Activated CD8-positive, alpha-beta memory T cell treated with anti-CD3 and anti-CD28 coated beads for 36 hours (primary cell): Measurements from ENCODE around the gene FTSJ1. TPM values are rescaled to one million over a fixed set of nuclear protein-coding genes. Genes with fewer than 3 reads are reported as not detected.
"Not testable (repeated sequence)": the region's sequence is repeated elsewhere in the genome, so short reads cannot be mapped to it uniquely, and the experiment has no call there.

Experiments used
- CTCF ChIA-PET: fragments of 350-600 bp; sonication (Branson Sonifier 250); formaldehyde crosslinking; loops from one replicate; lab custom pipeline; 2021; ENCODE audit warnings: antibody characterized with exemption; lab: Charles Lee
- POLR2A ChIA-PET: fragments of 350-600 bp; sonication (Branson Sonifier 250); formaldehyde crosslinking; loops from one replicate; lab custom pipeline; 2021; ENCODE audit warnings: antibody characterized with exemption; lab: Charles Lee
- total RNA-seq, 2 experiments: library from RNA; stranded (reverse); gene quantifications; one replicate each; pipeline ENCODE4 v1.2.3, GENCODE V29; 2021

FTSJ1 gene
- total RNA-seq, 2 experiments from 2014 or later: 107 to 109 TPM

DNA sequence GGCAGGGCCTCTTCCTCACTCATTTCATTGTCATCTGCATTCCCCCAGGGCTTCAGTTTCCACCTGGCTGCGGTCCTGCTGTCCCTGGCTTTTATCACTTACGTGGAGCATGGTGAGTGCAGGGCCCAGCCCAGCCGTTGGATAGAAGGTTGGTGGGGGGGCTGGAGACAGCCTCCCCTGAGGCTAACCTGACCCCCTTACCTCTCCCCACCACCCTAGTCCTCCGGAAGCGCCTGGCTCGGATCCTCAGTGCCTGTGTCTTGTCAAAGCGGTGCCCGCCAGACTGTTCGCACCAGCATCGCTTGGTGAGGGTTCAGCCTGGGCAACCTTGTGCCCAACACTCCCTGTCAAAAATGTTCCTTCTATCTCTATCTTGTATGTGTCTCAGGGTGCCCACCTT is 39.8 kb downstream of the FTSJ1 start:
- ChIA-PET POLR2A (no interaction called here), CTCF (no interaction called here)

DNA sequence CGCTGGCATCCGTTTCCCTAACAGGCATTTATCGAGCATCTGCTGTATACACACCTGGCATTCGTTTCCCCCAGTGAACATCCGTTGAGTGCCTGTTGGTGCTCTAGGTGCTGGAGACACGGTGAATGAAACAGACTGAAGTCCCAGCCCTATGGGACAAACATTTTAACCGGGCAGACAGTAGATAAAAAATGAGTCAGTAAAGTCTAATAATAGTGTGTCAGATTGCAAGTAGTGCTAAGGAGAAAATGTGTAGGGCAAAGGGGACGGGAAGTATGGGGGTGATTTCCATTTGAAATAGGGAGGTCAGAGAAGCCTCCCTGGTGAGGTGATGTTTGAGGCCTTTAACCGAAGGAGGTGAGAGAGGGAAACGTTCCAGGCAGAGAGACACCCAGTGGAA is 40.3 kb downstream of the FTSJ1 start:
- ChIA-PET CTCF (no interaction called here), POLR2A (no interaction called here)

- ChIA-PET POLR2A (no interaction called here), CTCF (no interaction called here)
Measured at GRCh38 chrX:48516987-48517386, 41.0 kb downstream of the FTSJ1 start.

DNA sequence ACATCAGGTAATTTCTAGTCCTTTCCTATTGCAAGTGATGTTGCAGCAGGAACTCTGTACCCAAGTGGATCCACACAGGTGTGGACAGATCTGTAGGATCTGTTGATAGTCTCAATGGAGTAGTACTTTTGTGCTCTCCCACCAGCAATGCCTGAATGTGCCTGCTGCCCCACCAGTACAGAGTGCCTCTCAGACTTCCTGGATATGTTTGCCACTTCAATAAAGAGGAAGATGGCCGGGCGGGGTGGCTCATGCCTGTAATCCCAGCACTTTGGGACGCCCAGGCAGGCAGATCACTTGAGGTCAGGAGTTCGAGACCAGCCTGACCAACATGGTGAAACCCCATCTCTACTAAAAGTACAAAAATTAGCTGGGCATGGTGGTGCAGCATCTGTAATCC is 43.5 kb downstream of the FTSJ1 start:
- CTCF ChIA-PET, POLR2A ChIA-PET: not testable (repeated sequence)

- POLR2A ChIA-PET: no interaction called here
- CTCF ChIA-PET: no interaction called here
Measured at GRCh38 chrX:48520455-48520854, 44.5 kb downstream of the FTSJ1 start.

- ChIA-PET POLR2A (interaction anchor here (0.5 to 1.6 kb wide), 2 partner anchors 19 to 28 kb away, joined by 5 to 7 read pairs; partner anchors contain the start of gene TBC1D25), CTCF (no interaction called here)
Measured at GRCh38 chrX:48520976-48521352, 45.0 kb downstream of the FTSJ1 start.

GRCh38 chrX:48521353-48522243 is 45.6 kb downstream of the FTSJ1 start, which contains the start of gene EBP:
Gene EBP (plus strand): TSS chrX:48521808. CDS start chrX:48523772, 1,964 bp downstream.
- POLR2A ChIA-PET: interaction anchor here (0.5 to 1.6 kb wide), 7 partner anchors 9 to 741 kb away, joined by 3 to 7 read pairs (median 4); partner anchors contain the start of genes RBM3 and TBC1D25
- CTCF ChIA-PET: no interaction called here

DNA sequence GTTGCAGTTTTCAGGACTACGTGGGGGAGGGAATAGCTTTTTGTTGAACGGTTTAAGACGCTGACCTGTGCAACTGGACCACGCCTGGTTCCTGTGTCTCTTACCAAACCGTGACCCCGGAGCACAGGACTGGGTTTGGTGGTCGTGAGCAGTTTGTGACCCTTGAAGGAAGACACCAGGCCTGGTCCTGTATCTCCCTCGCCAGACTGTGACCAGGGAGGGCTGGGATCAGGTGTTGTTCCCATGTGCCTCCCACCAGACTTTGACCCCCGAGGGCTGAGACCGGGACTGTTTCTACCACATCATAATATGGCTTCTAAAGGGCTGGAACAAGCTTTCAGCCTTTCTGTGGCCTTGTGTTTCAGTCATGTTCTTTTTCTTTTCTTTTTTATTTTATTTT is 46.3 kb downstream of the FTSJ1 start:
- POLR2A ChIA-PET: interaction anchor here (0.5 to 1.6 kb wide), 6 partner anchors 8 to 742 kb away, joined by 3 to 7 read pairs (median 4); partner anchors contain the start of genes RBM3 and TBC1D25
- CTCF ChIA-PET: no interaction called here

DNA sequence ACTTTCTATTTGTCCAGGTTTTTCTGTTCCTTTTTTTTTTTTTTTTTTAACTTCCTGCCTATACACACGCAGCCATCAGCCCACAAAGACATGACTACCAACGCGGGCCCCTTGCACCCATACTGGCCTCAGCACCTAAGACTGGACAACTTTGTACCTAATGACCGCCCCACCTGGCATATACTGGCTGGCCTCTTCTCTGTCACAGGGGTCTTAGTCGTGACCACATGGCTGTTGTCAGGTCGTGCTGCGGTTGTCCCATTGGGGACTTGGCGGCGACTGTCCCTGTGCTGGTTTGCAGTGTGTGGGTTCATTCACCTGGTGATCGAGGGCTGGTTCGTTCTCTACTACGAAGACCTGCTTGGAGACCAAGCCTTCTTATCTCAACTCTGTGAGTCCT is 47.7 kb downstream of the FTSJ1 start:
- CTCF ChIA-PET: no interaction called here
- POLR2A ChIA-PET: no interaction called here

DNA sequence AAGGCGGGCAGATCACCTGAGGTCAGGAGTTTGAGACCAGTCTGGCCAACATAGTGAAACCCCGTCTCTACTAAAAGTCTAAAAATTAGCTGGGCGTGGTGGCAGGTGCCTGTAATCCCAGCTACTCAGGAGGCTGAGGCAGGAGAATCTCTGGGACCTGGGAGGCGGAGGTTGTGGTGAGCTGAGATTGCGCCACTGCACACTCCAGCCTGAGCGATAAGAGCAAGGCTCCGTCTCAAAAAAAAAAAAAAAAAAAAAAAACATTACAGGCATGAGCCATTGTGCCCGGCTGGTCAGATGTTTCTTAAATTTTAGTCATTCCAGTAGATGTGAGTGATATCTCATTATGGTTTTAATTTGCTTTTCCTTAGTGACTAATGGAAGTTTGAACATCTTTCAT is 49.9 kb downstream of the FTSJ1 start:
- ChIA-PET POLR2A (interaction anchor here (1.0 kb wide), 1 partner anchor 13 kb away, joined by 6 read pairs; no protein-coding TSS in a partner anchor), CTCF (interaction anchor here (1.5 kb wide), 1 partner anchor 14 kb away, joined by 3 read pairs; the partner anchor contains the start of gene TBC1D25)

- CTCF ChIA-PET: no interaction called here
- POLR2A ChIA-PET: interaction anchor here (0.8 kb wide), 1 partner anchor 8 kb away, joined by 3 read pairs; no protein-coding TSS in a partner anchor
Measured at GRCh38 chrX:48530736-48531135, 54.7 kb downstream of the FTSJ1 start.

DNA sequence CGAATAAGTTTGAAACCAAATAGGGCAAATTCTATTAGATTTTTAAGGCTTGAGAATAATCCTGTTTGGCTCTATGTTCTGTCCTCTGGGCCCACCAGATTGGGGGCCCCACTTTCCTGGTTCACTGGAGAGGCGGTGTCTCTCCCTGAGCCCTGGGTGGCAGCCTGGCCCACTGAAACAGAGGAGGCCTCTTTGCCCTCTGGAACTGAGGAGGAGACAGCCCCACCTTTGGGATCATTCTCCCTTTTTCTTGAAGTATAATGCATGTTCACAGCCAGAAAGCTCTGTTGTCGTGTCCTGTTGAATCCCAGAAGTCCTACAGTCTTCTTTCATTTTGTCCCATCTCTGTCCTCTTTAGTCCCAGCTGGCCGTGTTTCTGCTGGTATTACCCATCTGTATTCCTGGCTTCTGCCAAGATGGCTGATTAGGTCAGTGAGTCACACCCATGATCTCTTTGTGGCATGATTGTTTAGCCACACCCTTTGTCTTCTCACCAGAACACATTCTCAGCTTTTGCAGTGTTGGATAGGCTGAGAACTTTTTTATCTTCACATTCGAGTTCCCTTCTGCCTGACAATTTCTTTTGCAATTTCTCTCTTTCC is 55.5 kb downstream of the FTSJ1 start:
- POLR2A ChIA-PET: no interaction called here
- CTCF ChIA-PET: no interaction called here

- ChIA-PET POLR2A (no interaction called here), CTCF (interaction anchor here (0.6 kb wide), 1 partner anchor 18 kb away, joined by 3 read pairs; no protein-coding TSS in a partner anchor)
Measured at GRCh38 chrX:48532161-48532560, 56.2 kb downstream of the FTSJ1 start.

- POLR2A ChIA-PET: no interaction called here
- CTCF ChIA-PET: no interaction called here
Measured at GRCh38 chrX:48533165-48533564, 57.2 kb downstream of the FTSJ1 start.

Other genes starting within 250 kb of the FTSJ1 start
- gene SSX1, start 220.8 kb upstream of the FTSJ1 start, total RNA-seq: not detected
- not detected for gene SSX3, start 119.5 kb upstream of the FTSJ1 start, total RNA-seq
- gene SSX4, start 92.7 kb upstream of the FTSJ1 start, total RNA-seq: not detected
- not detected for gene SSX4B, start 64.2 kb upstream of the FTSJ1 start, total RNA-seq
- 100 to 1,000 TPM; 180 to 191 TPM for gene SLC38A5, start 5.9 kb upstream of the FTSJ1 start, total RNA-seq
- gene PORCN, start 32.8 kb downstream of the FTSJ1 start, total RNA-seq: 10 to 100 TPM; 10.3 to 11.6 TPM
- 100 to 1,000 TPM; 168 TPM for gene EBP, start 45.6 kb downstream of the FTSJ1 start, total RNA-seq
- gene TBC1D25, start 63.5 kb downstream of the FTSJ1 start, total RNA-seq: 10 to 100 TPM; 12.0 to 12.3 TPM
- gene RBM3, start 98.3 kb downstream of the FTSJ1 start, total RNA-seq: 100 to 1,000 TPM; 216 to 223 TPM
- gene WDR13, start 121.3 kb downstream of the FTSJ1 start, total RNA-seq: 10 to 100 TPM; 35.0 to 38.2 TPM
- gene WAS, start 207.6 kb downstream of the FTSJ1 start, total RNA-seq: 10 to 100 TPM; 76.6 to 84.2 TPM
- gene SUV39H1, start 220.5 kb downstream of the FTSJ1 start, total RNA-seq: 10 to 100 TPM; 30.8 to 33.1 TPM